ENCODE measurements around the gene USP9X.

DNA sequence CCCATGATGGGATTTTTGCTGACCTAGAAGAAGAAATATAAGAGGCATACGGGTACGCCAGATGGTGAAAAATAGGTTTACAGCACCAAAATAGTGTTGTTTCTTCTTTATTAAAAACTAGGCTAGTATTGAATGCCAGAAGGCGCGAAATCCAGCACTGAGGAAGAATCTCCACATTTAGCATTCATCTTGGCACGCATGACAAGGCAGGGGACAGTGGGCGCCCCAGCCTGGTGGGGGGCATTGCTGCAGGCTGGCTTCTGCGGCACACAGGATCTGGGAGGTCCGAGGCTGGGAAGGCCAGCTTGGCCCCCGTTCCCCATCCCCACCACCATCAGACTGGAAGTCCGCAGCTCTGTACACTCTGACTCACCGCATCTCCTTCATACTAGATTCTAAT is 173.0 kb downstream of the USP9X start:
- TF ChIP-seq, protein P1, sequence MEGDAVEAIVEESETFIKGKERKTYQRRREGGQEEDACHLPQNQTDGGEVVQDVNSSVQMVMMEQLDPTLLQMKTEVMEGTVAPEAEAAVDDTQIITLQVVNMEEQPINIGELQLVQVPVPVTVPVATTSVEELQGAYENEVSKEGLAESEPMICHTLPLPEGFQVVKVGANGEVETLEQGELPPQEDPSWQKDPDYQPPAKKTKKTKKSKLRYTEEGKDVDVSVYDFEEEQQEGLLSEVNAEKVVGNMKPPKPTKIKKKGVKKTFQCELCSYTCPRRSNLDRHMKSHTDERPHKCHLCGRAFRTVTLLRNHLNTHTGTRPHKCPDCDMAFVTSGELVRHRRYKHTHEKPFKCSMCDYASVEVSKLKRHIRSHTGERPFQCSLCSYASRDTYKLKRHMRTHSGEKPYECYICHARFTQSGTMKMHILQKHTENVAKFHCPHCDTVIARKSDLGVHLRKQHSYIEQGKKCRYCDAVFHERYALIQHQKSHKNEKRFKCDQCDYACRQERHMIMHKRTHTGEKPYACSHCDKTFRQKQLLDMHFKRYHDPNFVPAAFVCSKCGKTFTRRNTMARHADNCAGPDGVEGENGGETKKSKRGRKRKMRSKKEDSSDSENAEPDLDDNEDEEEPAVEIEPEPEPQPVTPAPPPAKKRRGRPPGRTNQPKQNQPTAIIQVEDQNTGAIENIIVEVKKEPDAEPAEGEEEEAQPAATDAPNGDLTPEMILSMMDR (IDR thresholded peaks at IDR 0.05; ENCODE audit: insufficient read depth, low read length, poor library complexity, severe bottlenecking) = no peak
- no peak for TF ChIP-seq EZH2phosphoT487 (conservative IDR thresholded peaks at IDR 0.05; ENCODE audit: low read length)
